Fibroblast of lung (primary cell): ENCODE results near the gene TTC31.

Source experiments
- EZH2 ChIP-seq: IDR thresholded peaks from 2 replicates; pipeline ENCODE4 v1.5.1; 2012; ENCODE audit warnings: low read length, control low read depth, mild to moderate bottlenecking; ENCODE audit errors: missing control alignments
- TF ChIP-seq, protein P1 (sequence below), 2 donors: IDR thresholded peaks in 1 of 2; conservative IDR thresholded peaks in 1 of 2; 1 replicate in 1 of 2; 2 replicates in 1 of 2; pipeline ENCODE4 v1.5.1; 2011 to 2012; ENCODE audit warnings: low read length in 2 of 2, control low read depth in 1 of 2, inconsistent platforms in 1 of 2, low read depth in 1 of 2, mild to moderate bottlenecking in 1 of 2

DNA sequence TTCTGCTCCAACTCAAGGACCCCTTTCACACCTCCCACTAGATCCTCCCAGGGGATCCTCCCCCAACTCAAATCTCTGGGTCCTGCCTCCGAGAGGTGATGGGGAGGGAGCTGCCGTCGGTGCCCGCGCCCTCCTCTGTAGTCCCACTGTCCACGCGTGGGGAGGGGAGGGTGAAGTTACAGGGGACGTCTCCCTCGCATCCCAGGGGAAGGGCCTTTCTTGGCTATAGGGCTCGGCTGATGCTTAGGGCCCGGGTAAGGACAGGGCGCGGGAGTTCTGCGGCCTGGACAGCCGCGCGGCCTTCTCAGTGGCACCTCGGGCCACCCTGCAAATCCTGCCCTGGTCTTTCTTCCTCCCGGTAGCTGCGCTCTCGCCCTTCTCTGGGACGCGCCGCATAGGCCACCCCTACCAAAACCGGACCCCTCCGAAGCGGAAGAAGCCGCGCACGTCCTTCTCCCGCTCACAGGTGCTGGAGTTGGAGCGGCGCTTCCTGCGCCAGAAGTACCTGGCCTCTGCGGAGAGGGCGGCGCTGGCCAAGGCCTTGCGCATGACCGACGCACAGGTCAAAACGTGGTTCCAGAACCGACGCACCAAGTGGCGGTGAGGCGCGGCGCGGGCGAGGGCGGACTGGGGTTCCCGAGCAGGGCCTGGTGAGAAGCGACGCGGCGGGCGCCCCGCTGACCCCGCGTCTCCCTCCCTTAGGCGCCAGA is 32.5 kb downstream of the TTC31 start:
- TF ChIP-seq, protein P1, sequence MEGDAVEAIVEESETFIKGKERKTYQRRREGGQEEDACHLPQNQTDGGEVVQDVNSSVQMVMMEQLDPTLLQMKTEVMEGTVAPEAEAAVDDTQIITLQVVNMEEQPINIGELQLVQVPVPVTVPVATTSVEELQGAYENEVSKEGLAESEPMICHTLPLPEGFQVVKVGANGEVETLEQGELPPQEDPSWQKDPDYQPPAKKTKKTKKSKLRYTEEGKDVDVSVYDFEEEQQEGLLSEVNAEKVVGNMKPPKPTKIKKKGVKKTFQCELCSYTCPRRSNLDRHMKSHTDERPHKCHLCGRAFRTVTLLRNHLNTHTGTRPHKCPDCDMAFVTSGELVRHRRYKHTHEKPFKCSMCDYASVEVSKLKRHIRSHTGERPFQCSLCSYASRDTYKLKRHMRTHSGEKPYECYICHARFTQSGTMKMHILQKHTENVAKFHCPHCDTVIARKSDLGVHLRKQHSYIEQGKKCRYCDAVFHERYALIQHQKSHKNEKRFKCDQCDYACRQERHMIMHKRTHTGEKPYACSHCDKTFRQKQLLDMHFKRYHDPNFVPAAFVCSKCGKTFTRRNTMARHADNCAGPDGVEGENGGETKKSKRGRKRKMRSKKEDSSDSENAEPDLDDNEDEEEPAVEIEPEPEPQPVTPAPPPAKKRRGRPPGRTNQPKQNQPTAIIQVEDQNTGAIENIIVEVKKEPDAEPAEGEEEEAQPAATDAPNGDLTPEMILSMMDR (conservative IDR thresholded peaks at IDR 0.05 in 1 of 2, IDR thresholded peaks at IDR 0.05 in 1 of 2; ENCODE audit: low read depth in 1 of 2, low read length in 2 of 2), result no peak
- TF ChIP-seq EZH2, result peak; percentile 97
